HG03025 (cell line): Measurements from ENCODE around the gene CACUL1.

Experiments used
- ATAC-seq: cut with Tn5 transposase; IDR thresholded peaks from one replicate; pipeline ENCODE4 v1.9.1; 2021; ENCODE audit warnings: mild to moderate bottlenecking, moderate library complexity; ENCODE audit not compliant: unreplicated experiment, low FRiP score

CACUL1 gene

GRCh38 chr10:118735294-118735693 is 19.5 kb downstream of the CACUL1 start:
- ATAC-seq, result no peak

GRCh38 chr10:118734475-118734874 is 20.3 kb downstream of the CACUL1 start:
- ATAC-seq, result no peak

- peak; percentile 55 for ATAC-seq
Observed at GRCh38 chr10:118732245-118733165, 22.3 kb downstream of the CACUL1 start.

DNA sequence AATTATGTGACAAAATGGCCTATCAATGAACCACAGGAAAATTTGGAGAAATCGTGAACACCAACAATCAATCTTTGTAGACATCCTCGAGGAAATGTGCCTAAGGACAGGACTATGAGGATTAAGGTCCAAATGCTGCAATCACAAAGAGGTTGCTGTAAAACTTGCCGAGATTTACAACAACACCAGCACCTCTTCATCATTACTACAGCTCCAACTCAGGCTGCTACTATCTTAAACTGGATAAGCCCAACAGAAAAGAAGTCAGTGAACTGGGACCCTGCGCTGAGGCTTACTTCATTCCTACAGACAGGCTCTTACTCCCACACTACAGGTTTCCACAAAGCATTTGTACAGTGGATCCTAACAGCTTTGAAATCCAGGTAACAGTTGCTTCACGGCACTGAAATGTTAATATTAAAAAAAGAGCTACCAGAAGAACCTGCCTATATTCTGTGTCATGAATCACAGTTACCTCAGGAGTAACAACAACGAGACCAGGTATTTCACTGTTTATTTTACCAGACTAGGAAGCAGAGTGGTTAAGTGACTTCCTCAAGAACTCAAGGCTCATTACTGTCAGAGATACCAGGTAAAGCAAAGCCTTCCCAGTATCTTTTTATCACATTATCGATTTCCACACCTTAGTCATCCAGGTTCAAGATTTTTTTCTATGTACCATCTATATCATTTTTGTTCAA is 23.9 kb downstream of the CACUL1 start:
- no peak for ATAC-seq

- ATAC-seq, result peak; percentile 72
Observed at GRCh38 chr10:118729641-118730258, 25.0 kb downstream of the CACUL1 start.

DNA sequence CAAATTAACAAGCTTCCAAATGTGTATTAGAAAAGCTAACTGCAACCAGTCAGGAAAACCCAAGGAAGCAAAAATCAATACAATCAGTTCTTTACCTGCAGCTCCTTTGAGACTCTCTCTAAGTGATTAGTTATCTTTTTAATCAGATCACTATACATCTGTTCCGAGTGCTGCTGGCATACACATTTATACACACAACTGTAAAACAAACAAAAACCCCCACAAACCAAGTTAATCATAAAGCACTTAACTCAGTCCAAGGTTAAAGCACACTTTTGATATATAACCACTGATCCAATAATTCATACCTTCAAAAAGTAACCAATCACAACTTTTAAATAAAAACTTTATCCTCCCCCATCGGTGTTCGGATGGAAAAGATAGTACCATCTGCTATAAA is 25.6 kb downstream of the CACUL1 start:
- ATAC-seq, result no peak

GRCh38 chr10:118725886-118726500 is 28.8 kb downstream of the CACUL1 start:
- no peak for ATAC-seq

DNA sequence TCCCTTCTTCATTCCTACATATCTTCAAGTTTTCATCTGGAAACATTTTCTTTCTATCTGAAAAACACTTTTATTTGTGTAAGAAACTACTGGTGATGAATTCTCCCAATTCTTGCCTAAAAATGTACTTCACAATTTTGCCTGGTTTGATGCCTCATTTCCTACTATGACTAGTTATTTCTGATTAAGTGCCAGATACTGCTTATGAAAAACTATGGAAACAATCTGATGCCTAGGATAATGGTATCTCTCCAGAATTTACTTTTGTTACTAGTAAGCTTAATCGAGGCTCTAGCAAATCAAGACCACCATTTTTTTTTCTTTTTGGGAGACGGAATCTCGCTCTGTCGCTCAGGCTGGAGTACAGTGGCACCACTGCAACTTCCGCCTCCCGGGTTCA is 31.3 kb downstream of the CACUL1 start:
- ATAC-seq, result no peak

DNA sequence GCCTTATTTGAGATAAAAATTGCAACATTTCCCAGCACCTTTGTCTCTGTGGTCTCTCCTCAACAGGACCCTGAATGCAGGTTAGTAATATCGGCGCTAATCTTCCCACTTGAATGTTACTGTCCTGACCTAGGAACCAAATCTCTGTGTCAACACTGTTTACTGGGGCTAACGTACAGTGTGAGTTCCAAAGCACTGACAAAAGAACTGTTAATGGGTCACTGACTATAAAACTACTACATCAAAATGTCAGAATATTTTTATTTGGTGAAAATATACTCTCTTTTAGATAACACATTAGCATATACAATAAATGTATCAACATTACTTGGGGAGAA is 33.3 kb downstream of the CACUL1 start:
- ATAC-seq, result no peak

DNA sequence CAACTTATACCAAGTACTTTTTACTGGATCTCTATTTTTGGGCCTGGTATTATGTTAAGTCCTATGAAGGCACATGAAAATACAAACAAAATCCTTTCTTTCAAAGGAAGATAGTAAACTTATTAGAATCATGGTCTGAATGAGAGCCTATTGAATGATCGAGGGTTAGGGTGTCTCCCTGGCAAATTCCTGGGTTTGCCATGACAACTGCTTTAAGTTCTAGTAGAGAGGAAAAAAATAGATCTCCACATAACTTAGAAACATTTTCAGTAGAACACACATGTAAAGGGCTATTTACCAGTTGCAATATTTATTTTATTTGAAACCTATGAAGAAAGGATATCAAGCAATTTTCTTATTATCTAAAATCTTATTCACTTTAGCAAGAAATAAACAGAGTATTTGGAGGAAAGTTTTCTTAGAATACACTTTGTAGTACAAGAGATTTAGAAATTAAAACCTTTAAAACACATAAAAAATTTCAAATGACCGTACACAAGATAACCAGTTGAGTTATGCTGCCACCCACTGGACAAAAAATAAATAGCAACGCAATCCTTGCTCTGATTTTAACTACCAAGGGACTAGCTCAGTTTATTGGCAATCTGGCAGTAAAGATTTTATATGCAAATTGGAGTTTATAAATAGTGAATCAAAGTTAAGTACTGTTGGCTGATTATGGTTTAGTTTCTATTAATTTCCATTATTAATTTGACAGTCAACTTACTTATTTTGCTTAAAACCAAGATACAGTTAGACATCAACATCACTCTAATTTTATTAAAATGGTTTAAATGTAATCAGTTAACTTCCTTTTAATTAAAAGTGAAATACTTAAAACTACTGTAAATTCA is 33.9 kb downstream of the CACUL1 start:
- no peak for ATAC-seq

DNA sequence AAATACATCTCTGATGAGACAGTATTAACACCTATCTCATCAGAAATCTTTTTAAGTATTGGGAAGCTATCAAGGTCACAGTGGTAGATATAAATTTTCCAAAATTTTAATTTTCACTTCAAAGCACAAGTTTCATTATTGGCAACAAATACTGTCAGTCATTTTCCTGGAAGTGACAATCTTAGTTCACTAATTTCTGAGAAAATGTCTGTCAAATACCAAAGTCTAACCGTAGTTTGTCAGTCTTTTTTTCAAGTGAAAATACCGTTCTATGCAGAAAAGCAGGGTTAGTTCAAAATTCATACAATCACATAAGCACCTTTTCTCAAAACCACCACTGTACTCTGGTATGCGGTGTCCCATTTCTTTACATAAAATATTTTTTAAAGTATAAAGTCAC is 40.4 kb downstream of the CACUL1 start:
- ATAC-seq, result no peak

- no peak for ATAC-seq
Observed at GRCh38 chr10:118712930-118713634, 41.7 kb downstream of the CACUL1 start.

- no peak for ATAC-seq
Observed at GRCh38 chr10:118712080-118712479, 42.7 kb downstream of the CACUL1 start.

- ATAC-seq, result no peak
Observed at GRCh38 chr10:118710487-118710886, 44.3 kb downstream of the CACUL1 start.

DNA sequence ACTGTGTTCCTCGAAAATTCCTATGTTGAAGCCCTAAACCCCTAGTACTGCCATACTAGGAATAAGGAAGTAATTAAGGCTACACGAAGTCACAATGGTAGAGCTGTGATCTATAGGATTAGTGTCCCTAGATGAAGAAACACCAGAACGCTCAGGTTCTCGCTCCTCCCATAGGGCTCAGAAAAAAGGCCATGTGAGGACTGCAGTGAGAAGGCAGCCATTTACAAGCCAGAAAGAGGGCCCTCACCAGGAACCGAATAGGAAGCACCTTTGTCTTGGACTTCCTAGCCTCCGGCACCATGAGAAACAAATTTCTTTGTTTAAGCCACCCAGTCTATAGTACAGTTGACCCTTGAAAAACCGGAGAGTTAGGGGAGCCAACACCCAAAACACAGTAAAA is 46.2 kb downstream of the CACUL1 start:
- no peak for ATAC-seq

DNA sequence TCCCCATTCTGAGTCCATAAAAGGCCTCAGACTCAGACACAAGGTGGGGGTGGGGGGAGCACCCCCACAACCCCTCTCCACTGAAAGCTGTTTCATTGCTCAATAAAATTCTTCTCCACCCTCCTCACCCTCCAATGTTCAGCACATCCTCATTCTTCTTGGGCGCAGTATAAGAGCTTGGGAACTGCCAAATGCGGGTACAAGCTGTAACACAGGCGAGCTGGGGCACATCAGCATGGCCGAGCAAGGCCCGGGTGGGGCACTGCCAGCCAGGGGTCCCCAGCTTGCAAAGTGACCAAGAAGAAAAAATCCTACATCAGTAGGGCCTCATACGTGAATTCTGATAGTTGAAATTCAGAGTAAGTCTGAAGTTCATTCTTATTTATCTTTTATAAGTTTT is 50.1 kb downstream of the CACUL1 start:
- no peak for ATAC-seq

DNA sequence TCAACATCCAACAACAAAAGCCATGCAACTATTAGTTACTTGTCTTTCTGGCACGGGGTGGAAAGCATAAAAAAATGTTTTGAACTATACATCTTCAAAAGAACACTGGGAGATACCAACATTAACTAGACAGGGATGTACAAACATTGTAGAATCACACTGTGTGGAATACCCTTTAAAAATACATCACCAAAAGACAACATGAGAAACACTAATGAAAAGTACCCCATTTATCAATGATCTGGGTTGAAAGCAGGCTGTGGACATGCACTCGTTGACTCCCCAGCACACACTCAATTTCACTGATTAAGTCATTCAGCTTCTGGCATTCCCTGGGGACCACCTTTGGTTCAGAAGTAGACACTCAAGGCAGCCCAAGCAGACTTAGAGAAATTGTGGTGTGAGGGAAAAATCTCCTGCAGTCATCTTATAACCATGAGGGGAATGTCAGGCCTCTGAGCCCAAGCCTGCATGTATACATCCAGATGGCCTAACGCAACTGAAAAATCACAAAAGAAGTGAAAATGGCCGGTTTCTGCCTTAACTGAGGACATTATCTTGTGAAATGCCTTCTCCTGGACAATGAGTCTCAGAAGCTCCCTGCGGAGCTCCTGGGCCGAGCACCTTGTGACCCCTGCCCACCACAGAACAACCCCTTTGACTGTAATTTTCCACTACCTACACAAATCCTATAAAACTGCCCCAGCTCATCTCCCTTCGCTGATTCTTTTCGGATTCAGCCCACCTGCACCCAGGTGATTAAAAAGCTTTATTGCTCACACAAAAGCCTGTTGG is 53.0 kb downstream of the CACUL1 start:
- ATAC-seq, result no peak

DNA sequence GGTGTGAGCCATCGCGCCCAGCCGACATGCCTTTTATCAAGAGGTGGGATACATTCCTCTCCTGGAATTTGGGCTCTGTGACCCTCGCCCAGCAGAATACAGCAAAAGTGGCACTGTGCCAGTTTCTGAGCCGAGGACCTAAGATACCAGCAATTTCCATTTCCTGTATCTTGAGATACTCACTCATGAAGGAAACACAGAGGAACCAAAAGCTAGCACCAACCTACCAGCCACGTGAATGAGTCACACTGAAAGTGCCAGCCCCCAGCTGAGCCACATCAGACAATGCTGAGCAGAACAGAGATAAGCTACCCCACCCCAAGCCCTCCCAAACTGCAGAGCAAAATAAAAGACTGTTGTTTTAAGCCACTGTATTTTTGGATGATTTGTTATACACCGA is 56.3 kb downstream of the CACUL1 start:
- ATAC-seq, result peak; percentile 80

GRCh38 chr10:118694848-118695247 is 59.9 kb downstream of the CACUL1 start:
- ATAC-seq, result no peak
